ENCODE results near the gene MAPKAP1.

- TF ChIP-seq EZH2 (IDR thresholded peaks at IDR 0.05; ENCODE audit: low read length) (no peak), CTCF (optimal IDR thresholded peaks at IDR 0.05 in 1 of 3, IDR thresholded peaks at IDR 0.05 in 1 of 3, conservative IDR thresholded peaks at IDR 0.05 in 1 of 3; ENCODE audit: extremely low read depth in 1 of 3, insufficient read depth in 2 of 3, low read length in 3 of 3) (no peak)
These were observed 307.8 kb downstream of the MAPKAP1 start for GRCh38 chr9:125399165-125399564.

All from keratinocyte (primary cell).